Thoracic aorta (tissue), 2 donors: ENCODE data around the gene PRR7. TPM values are rescaled to one million over a fixed set of nuclear protein-coding genes. Genes with fewer than 3 reads are reported as not detected.
A peak's percentile ranks its signal among the peaks of the same experiment; 100 is the strongest.

Source experiments
- ATAC-seq: fragments of 150-250 bp; one replicate; pipeline ENCODE4 v1.8.0; 2017; ENCODE audit warnings: low read depth; ENCODE audit not compliant: insufficient number of reproducible peaks, low FRiP score
- DNase-seq: peaks from one replicate; pipeline ENCODE4 v3.0.0-alpha.2; 2020; ENCODE audit warnings: low spot score
- H3K27ac ChIP-seq, 2 donors: fragments of 200-600 bp; sonication (generic); 1 replicate in 1 of 2; 2 replicates in 1 of 2; pipeline ENCODE4 v1.5.1; 2016; ENCODE audit warnings: mild to moderate bottlenecking in 2 of 2, moderate library complexity in 2 of 2
- H3K27me3 ChIP-seq: fragments of 200-600 bp; sonication (generic); replicated peaks from 2 replicates; pipeline ENCODE4 v1.6.0; 2016; ENCODE audit warnings: mild to moderate bottlenecking; ENCODE audit not compliant: insufficient read depth
- H3K36me3 ChIP-seq: fragments of 200-600 bp; sonication (generic); one replicate; pipeline ENCODE4 v1.5.1; 2016
- H3K4me1 ChIP-seq, 2 donors: fragments of 200-600 bp; sonication (generic); 1 replicate in 1 of 2; 2 replicates in 1 of 2; pipeline versions ENCODE4 v1.5.1 to v1.6.0; 2016; ENCODE audit warnings: low read depth in 2 of 2, mild to moderate bottlenecking in 1 of 2; ENCODE audit not compliant: control insufficient read depth in 1 of 2
- H3K4me3 ChIP-seq: fragments of 200-600 bp; sonication (generic); 2 replicates; pipeline ENCODE4 v1.5.1; 2016; ENCODE audit warnings: mild to moderate bottlenecking
- H3K9me3 ChIP-seq: fragments of 200-600 bp; sonication (generic); 2 replicates; pipeline ENCODE4 v1.5.1; 2016
- total RNA-seq, 2 donors: library from RNA; depleted of rRNA; stranded (reverse); fragments of >200 nt; gene quantifications; one replicate each; pipeline versions ENCODE4 v1.1.0 to v1.2.3, GENCODE V29; 2016
- TF ChIP-seq, protein P1 (sequence below): fragments of 200-600 bp; sonication (generic); IDR thresholded peaks from one replicate; pipeline ENCODE4 v1.5.1; 2019; ENCODE audit warnings: antibody characterized with exemption

The PRR7 gene
- total RNA-seq, 2 donors from 2014 or later, result 4.1 to 11.0 TPM

DNA sequence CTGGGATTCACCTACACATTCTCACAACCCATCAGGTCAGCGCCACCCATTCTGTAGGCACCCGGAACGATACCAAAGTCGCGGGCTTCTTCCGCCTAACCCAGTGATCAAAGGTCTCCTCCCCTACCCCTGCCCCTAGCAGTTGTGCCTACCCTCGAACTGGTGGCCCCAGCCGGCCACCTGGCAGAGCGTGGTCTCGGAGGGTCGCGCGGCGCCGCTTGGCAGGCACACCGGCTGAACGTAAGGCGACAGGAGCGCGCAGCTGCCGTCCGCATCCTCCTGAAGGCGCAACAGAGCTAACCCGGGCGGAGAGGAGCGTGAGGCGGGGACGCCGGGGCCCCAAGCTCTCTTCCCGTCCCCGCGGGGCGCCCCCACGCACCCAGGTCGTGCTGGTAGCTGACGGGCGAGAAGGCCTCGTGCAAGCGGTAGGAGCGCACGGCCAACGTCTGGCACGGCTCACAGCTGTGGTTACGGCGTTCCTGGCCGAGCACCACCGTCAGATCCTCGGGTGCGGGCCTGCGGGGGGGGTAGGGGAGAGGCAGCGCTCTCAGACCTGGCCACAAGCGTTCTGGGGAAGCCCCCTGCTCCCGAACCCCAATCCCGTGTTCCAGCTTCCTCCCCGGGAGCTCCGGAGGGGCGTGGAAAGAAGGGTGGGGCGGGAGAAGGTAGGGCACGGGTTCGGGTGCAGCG lies 43.4 kb upstream of the PRR7 start:
- TF ChIP-seq, protein P1, sequence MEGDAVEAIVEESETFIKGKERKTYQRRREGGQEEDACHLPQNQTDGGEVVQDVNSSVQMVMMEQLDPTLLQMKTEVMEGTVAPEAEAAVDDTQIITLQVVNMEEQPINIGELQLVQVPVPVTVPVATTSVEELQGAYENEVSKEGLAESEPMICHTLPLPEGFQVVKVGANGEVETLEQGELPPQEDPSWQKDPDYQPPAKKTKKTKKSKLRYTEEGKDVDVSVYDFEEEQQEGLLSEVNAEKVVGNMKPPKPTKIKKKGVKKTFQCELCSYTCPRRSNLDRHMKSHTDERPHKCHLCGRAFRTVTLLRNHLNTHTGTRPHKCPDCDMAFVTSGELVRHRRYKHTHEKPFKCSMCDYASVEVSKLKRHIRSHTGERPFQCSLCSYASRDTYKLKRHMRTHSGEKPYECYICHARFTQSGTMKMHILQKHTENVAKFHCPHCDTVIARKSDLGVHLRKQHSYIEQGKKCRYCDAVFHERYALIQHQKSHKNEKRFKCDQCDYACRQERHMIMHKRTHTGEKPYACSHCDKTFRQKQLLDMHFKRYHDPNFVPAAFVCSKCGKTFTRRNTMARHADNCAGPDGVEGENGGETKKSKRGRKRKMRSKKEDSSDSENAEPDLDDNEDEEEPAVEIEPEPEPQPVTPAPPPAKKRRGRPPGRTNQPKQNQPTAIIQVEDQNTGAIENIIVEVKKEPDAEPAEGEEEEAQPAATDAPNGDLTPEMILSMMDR, result no peak
- Histone ChIP-seq H3K27ac (peak overlapping the region in 1 of 2 donors; percentile 4), H3K4me1 (peaks cover 17 to 38% of the 10 kb centered on the region in 2 donors), H3K4me3 (peak overlapping the region; percentile 81), H3K27me3 (peaks cover 32% of the 10 kb centered on the region), H3K9me3 (no peaks in the 10 kb centered on the region), H3K36me3 (no peaks in the 10 kb centered on the region)
- ATAC-seq (no peak), DNase-seq (no peak)

DNA sequence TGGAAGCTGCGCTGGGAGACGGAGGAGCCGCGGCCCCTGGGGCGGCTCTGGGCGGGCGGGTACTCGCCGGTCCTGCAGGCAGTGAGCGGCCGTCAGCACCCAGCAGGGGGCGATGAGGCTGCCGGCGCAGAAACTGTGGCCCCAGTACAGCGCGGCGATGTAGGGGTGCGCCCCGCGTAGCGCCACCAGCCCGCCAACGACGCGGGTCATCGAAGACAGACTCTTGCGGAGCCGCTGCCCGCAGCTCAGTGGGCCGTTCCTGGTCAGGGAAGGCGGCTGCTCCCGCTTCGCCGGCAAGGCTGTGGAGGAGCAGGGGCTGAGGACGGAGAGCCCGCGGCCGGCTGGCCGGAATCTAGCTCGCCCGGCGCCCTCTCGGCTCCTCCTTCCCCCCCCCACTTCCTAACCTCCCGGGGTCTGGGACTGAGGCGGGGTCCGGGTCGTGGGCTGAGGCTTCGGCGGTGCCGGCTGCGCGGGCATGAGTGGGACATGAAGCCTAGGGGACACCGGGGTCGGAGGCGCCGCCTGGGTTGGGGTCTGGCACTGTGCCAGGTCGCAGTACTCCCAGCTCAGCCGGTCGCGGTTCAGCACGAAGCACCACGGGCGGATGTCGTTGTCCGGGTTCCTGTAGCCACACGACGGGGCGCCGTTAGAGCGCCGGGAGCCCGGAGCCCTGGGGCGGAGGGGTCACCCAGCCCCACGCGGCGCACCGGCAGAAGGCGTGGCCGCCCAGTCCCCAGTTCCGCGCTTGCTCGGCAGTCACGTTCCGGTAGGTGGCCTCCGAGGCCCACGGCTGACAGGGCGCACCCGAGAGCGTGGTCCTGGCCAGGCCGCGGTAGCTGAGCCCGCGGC lies 42.6 kb upstream of the PRR7 start:
- TF ChIP-seq, protein P1, result peak; percentile 67
- H3K27me3 ChIP-seq, result peaks cover 32% of the 10 kb centered on the region
- H3K4me1 ChIP-seq, result peaks cover 17 to 38% of the 10 kb centered on the region in 2 donors
- H3K4me3 ChIP-seq, result peak overlapping the region; percentile 81
- H3K36me3 ChIP-seq, result no peaks in the 10 kb centered on the region
- DNase-seq (peak; percentile 52), ATAC-seq (peak; percentile 53)
- peak overlapping the region in 1 of 2 donors; percentile 4 for H3K27ac ChIP-seq
- no peaks in the 10 kb centered on the region for H3K9me3 ChIP-seq

DNA sequence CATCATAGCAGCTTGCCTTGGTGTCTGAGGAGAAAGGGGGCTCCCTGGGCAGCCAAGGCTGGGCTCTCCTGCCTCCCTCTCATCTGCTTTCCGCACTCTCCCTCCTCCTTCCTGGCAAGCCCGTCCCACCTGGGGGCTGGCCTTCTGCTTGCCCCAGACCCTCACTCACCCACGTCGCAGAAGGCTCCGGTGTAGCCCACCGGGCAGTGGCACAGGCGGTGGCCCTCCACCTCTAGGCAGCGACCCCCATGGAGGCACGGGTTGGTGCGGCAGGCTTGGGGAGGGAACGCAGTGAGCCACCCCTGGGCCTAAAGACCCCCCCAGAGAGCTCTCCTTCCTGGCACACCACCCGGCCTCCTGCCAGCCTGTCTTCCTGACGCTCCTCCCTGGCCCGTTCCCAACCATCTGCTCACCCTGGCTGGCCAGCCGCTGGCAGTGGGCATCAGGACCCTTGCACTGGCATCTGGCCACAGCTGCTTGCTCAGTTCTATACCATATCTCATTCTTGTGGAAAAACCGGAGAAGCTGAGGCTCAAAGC lies 41.9 kb upstream of the PRR7 start:
- Histone ChIP-seq H3K9me3 (no peaks in the 10 kb centered on the region), H3K4me1 (peaks cover 17 to 37% of the 10 kb centered on the region in 2 donors), H3K4me3 (peak overlapping the region; percentile 81), H3K36me3 (no peaks in the 10 kb centered on the region), H3K27me3 (peaks cover 25% of the 10 kb centered on the region), H3K27ac (no peak overlapping the region)
- TF ChIP-seq, protein P1, result no peak
- DNase-seq (no peak), ATAC-seq (no peak)

DNA sequence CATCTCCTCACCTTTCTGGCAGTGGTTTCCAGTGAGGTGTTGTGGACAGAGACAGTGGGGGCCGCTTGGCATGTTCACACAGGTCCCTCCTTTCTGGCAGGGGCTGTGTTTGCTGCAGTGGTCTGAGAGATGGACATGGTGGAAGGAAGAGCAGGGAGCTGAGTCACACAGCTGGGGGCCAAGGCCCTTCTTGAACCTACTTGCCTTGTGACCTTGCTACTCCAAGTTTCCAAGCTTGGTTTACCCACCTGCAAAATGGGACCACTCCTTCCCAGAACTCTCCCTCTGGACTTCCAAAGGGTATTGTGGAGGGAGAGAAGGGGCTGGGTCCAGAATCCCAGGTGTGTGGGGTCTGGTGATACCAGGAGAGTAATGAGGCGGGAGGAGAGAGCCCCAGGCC lies 41.3 kb upstream of the PRR7 start:
- Histone ChIP-seq H3K9me3 (no peaks in the 10 kb centered on the region), H3K4me1 (peaks cover 17 to 31% of the 10 kb centered on the region in 2 donors), H3K27ac (no peak overlapping the region), H3K27me3 (peaks cover 19% of the 10 kb centered on the region), H3K4me3 (no peak overlapping the region), H3K36me3 (no peaks in the 10 kb centered on the region)
- TF ChIP-seq, protein P1, result no peak
- ATAC-seq (no peak), DNase-seq (no peak)

DNA sequence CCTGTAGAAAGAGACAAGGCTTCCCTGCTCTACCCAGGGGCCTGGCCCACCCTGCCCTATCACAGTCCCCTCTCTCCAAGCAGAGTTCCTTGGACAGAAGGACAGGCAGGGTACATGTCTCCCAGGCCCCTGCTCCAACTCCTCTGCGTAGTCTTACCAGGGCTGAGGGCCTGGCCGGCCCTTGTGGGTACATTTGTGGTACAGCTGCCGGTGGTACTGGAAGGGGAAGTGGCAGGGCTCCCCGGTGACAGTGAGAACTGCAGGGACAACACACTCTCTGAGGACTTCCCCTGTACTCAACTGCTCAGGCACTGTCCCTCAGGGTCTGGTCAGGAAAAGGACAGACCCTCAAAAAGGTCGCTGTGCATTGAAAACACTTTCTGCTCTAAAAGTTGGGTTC lies 40.8 kb upstream of the PRR7 start:
- ATAC-seq (no peak), DNase-seq (no peak)
- H3K27ac ChIP-seq, result no peak overlapping the region
- H3K4me3 ChIP-seq, result no peak overlapping the region
- no peaks in the 10 kb centered on the region for H3K36me3 ChIP-seq
- H3K4me1 ChIP-seq, result peaks cover 17 to 27% of the 10 kb centered on the region in 2 donors
- peaks cover 15% of the 10 kb centered on the region for H3K27me3 ChIP-seq
- no peaks in the 10 kb centered on the region for H3K9me3 ChIP-seq
- TF ChIP-seq, protein P1, result no peak
